C4-2B (cell line): ENCODE results near the gene CPNE8.

Experiments
- CTCF ChIP-seq: fragments of 450-650 bp; conservative IDR thresholded peaks from 2 replicates; pipeline ENCODE4 v1.5.1; 2017; ENCODE audit warnings: mild to moderate bottlenecking
- ZFX ChIP-seq: fragments of 450-650 bp; IDR thresholded peaks from 2 replicates; pipeline ENCODE4 v1.6.1; 2017

DNA sequence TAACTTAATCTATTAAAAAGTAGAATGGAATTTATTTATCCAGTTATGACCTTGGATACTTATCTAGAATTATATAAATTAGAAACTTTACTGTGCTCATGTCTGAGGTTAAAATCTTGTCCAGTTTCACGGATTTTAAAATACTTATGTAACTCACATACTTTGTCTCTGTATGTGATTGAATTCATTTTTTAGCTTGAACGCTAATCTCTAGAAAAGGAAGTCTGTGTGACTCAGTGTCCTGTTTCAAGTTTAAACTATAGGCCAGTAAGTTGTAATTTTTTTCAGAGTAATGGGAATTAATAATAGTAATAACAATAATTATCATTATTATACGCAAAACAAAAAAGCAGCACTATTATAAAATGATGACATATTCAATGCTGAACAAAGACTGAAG, 168.6 kb downstream of the CPNE8 start:
- TF ChIP-seq CTCF, result no peak
- no peak for TF ChIP-seq ZFX
